Nucleus accumbens (tissue), 56 donors: Measurements from ENCODE around the gene CIDEA.
A peak's percentile ranks its signal among the peaks of the same experiment; 100 is the strongest.
"Not testable (repeated sequence)": the region's sequence is repeated elsewhere in the genome, so short reads cannot be mapped to it uniquely, and the experiment has no call there.

Experiments
- DNase-seq, 56 donors: peaks; one replicate each; lab custom pipeline; 2025; lab: John Stamatoyannopoulos, UW

Gene CIDEA

GRCh38 chr18:12236934-12237832 is 17.0 kb upstream of the CIDEA start:
- DNase-seq = peak in 40 of 56 donors; percentile 4 to 73 (median 27)

DNA sequence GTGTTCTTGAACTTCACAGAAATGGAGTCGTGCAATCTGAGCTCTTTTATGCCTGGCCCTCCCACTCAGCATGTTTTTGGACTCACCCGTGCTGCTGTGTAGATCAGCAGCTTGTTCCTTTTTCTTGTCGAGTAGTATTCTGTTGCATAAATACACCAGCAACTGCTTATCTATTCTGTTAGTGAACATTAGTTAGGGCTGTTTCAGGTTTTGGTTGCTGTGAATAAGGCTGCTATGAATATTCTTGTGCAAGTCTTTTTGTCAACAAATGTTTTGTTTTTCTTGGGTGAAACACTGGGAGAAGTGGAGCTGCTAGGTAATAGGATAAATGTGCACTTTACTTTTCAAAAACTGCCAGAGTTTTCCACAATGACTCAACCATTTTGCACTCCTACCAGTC is 15.3 kb upstream of the CIDEA start:
- DNase-seq = no peak

GRCh38 chr18:12239431-12239830 is 14.7 kb upstream of the CIDEA start:
- no peak for DNase-seq

GRCh38 chr18:12242658-12243260 is 11.4 kb upstream of the CIDEA start:
- no peak for DNase-seq

- DNase-seq = not testable (repeated sequence)
Observed at GRCh38 chr18:12243272-12243671, 10.9 kb upstream of the CIDEA start.

GRCh38 chr18:12245793-12246135 is 8.4 kb upstream of the CIDEA start:
- DNase-seq = no peak

- no peak for DNase-seq
Observed at GRCh38 chr18:12246849-12247808, 7.0 kb upstream of the CIDEA start.

DNA sequence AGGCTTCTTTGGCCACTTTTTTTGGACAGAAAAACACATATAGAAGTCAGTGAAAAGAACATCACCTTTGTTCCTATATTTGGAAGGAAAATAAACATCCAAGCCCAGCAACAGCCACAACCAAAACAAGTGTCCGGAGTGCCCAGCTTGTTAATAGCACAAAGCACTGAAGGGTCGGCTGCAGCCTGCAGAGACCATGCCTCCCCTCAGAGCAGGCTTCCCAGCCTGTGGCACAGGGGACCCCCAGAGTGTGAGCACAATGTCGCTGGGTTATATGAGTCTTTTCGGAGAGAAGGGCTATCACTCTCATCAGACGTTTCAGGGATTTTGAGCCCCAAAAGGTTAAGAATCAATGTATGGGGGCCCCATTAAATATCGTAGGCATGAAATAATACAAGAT is 6.2 kb upstream of the CIDEA start:
- no peak for DNase-seq

- DNase-seq = no peak
Observed at GRCh38 chr18:12248926-12249720, 5.0 kb upstream of the CIDEA start.

GRCh38 chr18:12251311-12251710 is 2.9 kb upstream of the CIDEA start:
- no peak for DNase-seq

GRCh38 chr18:12252061-12252460 is 2.1 kb upstream of the CIDEA start:
- DNase-seq = no peak

- DNase-seq = no peak
Observed at GRCh38 chr18:12253027-12253426, 1.1 kb upstream of the CIDEA start.

- no peak for DNase-seq
Observed at GRCh38 chr18:12253663-12254135, 462 bp upstream of the CIDEA start.

GRCh38 chr18:12254820-12255511 is 805 bp downstream of the CIDEA start:
- DNase-seq = no peak

- DNase-seq = peak in 11 of 56 donors; percentile 15 to 43 (median 35)
Observed at GRCh38 chr18:12255626-12256026, 1.5 kb downstream of the CIDEA start.

- DNase-seq = peak in 1 of 56 donors; percentile 2
Observed at GRCh38 chr18:12256951-12257350, 2.8 kb downstream of the CIDEA start.

DNA sequence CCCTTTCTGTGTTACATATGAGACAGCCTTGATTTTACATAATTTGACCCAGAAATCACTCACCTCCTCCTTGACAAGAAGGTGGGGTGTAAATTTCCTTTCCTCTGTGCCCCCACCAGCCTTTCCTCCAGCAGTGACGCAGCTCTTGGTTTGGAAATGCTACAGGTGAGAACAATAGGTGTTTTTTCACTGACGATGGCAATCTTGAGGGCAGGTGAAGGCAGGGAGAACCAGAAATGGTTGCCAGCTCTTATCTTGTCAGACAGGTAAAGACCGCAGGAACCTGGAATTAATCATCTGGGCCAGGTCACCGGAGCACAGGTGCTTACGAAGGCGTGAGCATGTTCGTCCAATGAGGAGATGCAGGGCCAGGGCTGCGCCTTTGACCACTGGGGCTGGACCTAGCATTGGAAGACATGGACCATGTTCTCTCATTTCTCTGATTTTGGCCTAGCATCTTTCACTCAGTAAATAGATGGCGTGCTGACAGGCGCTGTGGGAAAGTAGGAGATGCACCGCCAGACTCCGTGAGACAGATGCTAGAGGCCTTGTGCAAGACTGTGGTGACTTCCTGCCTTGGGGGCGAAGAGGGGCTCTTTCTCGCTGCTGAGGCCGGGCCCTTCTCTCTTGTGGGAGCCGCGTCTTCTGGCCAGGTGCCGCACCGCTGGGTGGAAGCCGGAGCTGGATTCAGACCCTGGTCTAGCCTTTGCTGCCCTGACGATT is 4.0 kb downstream of the CIDEA start:
- peak in 1 of 56 donors; percentile 14 for DNase-seq
